HUDEP-2 (cell line): Measurements from ENCODE around the gene STING1.
"Not testable (repeated sequence)": the region's sequence is repeated elsewhere in the genome, so short reads cannot be mapped to it uniquely, and the experiment has no call there.

ENCODE experiments used
- DNase-seq, 76 experiments: peaks; one replicate each; lab custom pipeline; 2025; ENCODE audit not compliant: unreplicated experiment in 76 of 76; lab: John Stamatoyannopoulos, UW

The STING1 gene

DNA sequence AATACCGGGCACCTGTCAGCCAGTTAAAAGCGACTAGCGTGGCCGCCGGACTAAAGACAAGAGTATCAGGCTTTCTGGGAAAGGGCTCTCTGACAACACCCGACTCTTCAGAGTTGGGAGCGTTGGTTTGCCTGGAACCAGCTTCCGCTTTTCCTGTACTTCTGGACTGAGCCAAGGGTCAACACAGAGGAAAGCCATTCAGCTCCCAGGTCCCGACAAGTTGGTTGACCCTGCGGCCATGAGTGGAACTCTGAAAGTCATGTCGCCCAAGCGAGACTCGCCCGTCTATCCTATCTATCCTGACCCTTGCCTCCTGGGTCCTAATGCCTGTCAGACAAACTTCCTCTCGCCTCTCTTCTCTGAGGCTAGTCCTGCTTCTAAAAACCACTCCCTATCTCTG lies 21.3 kb upstream of the STING1 start:
- not testable (repeated sequence) for DNase-seq

DNA sequence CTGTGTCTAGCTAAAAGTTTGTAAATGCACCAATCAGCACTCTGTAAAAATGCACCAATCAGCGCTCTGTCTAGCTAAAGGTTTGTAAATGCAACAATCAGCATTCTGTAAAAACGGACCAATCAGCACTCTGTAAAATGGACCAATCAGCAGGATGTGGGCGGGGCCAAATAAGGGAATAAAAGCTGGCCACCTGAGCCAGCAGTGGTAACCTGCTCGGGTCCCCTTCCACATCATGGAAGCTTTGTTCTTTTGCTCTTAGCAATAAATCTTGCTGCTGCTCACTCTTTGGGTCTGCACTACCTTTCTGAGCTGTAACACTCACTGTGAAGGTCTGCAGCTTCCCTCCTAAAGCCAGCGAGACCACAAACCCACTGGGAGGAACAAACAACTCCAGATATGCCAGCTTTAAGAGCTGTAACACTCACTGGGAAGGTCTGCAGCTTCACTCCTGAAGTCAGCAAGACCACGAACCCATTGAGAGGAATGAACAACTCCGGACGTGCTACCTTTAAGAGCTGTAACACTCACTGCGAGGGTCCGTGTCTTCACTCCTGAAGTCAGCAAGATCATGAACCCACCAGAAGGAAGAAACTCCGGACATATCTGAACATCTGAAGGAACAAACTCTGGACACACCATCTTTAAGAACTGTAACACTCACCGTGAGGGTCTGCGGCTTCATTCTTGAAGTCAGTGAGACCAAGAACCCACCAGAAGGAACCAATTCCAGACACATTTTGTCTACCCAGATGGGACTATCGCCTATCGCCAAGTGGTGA lies 20.7 kb upstream of the STING1 start:
- not testable (repeated sequence) for DNase-seq

DNA sequence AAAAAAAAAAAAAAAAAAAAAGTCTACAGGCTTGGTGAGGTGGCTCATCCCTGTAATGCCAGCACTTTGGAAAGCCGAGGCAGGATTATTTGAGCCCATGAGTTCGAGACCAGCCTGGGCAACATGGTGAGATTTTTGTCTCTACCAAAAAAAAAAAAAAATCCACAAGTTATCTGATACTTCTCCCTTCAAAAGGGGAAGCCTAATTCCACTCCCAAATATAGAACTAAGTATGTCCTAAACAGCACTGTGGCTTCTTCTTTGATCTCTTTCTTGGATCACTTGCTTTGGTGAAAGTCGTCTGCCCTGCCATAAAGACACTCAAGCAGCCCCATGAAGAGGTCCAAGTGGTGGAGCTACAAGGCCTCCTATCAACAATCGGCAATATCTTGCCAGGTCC lies 18.8 kb upstream of the STING1 start:
- no peak for DNase-seq

DNA sequence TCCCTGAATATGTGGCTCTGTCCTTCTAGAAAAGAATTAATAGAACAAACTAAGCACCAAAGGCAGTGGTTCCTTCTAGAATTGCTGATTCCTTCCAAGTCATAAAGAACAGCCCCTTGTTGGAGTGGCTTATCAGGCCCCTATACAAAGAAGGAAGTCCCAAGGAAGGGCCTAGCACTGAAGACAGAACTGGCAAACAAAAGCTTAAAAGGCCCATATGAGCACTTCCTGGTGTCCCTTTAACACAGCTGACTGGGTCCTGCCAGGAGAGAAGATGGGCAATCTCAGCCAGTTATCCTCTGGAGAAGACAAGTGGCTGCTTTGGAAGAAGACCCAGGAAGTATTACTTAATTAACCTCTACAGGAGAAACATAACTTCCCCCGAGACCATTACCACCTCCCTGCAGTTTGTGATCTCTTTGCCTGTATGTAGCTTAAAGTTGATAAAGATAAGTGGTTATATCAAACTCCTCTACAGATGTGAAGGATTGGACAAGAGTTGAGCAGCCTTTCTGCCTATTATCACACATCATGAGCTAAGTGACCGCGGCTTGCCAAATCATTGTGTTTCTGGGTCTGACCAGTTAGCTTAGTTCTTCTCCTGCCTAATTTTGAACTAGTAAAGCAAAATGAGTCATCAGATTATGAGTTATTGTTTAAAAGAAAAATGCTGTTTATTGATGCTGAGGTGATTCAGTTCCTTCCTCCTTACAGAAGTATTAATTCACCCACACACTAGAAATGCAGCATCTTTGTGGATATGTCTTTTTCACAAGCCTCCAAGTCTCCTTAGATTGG lies 13.3 kb upstream of the STING1 start:
- no peak for DNase-seq

DNA sequence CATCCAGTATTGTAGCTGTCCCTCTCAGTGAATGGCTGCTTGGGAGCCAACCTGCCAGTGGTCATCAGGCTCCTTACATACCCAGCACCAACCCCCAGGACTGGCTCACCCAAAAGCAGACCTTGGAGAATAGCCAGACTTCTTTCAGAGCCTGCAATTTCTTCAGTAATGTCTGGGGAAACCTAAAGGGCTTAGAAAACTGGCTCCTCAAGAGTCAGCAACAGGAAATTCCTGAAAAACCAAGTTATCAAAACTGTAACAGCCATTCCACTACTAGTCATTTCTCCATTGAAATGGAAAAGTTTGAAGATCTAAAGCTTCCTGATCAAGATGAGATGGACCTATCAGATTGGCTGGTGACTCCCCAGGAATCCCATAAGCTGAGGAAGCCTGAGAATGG lies 12.3 kb upstream of the STING1 start:
- no peak for DNase-seq

DNA sequence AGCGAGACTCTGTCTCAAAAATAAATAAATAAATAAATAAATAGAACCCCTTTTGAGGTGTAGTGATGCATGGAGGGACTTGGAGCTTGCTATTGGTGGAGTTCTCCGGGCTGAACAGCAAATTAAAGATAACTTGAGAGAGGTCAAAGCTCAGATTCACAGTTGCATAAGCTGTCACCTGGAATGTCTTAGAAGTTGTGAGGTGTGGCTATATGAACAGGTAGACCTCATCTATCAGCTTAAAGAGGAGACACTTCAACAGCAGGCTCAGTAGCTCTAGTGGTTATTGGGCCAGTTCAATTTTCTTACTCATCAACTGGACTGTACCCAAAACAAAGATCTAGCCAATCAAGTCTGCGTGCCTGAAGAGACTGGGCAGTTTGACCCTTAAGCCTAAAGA lies 11.7 kb upstream of the STING1 start:
- DNase-seq, result no peak

DNA sequence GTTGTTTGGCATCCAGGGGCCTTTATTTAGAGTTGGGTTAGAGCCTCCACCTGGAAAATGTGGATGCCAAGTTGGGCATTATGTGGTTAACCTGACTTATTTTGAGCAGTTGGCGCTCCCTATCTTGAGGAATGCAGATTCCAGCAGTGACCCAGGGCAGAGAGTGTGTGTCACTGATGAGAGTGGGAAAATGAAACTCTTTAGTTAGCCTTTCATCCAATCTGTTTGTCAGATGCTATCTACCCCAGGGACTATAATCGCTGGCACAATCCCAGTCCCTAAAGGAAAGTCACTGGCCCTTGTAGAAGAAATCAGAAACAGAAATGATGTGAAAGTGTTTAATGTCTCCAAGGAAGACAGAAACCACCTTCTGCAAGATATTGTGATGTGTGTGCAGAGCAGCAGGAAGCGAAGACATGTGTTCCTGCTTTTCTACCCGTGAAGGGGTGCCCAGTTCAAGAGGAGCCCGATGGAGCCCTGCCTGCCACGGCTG lies 10.2 kb upstream of the STING1 start:
- no peak for DNase-seq

DNA sequence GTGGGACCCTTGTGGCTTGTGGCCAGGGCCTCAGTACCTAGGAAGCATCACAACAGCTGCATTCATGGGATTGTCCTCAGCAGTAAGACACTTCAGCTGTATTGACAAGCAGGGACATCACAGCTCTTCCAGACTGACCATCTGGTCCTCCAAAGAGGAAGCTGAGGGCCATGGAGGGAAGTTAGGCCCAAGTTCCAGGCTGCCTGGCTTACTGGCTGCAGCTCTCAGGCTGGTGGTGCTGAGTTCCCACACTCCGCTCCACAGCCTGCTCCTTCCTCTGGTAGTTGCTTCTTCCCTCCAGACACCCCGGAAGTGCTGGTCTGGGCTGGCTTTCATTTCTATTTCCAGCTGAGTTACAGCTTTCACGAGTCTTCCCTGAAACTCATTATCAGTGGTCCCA lies 5.7 kb upstream of the STING1 start:
- DNase-seq, result no peak

DNA sequence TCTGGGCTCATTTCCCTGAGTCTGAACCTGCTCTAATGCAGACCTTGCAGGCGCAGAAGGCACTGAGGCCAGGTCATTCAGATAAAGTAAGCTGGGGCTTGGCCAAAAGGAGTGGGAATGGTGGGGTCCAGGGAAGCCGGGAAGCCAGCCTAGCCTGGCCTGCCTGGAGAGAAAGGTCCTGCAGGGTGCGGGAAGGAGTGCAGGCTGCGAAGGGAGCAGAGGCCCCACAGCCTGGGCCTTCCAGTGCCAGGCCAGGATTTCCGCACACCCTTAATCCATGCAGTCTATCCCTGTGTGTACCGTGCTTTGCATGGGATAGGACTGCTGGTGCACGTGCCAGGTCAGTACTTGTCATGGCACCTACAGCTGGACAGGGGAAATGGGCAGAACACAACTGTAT lies 3.6 kb upstream of the STING1 start:
- DNase-seq, result no peak

DNA sequence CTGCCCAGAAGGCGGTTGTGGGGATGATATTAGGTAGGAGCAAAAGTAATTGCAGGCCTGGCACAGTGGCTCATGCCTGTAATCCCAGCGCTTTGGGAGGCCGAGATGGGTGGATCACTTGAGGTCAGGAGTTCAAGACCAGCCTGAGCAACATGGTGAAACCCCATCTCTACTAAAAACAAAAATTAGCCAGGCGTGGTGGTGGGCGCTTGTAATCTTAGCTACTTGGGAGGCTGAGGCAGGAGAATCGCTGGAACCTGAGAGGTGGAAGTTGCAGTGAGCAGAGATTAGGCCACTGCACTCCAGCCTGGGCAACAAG lies 291 bp upstream of the STING1 start:
- peak in 1 of 76 experiments; percentile 3 for DNase-seq

DNA sequence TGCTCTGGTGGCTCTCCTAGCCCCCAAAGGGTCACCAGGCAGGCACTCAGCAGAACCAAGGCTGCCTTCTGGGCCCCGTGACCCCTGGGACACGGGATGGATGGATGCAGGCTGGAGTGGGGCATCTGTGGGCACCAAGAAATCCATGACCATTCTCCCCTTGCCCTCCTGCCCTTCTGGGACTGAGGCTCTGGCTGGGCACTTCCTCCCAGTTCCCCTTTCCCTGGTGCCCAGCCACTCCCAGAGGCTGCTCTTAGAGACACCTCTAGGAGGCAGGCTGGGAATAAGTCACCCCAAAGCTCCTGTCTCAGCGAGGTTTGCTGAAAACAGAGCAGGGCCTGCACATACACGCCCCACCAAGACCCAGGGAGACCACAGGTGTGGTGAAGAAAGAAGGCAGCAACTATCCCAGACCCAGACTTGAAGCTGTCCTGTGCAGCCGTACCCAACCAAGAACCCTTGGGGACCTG lies 943 bp downstream of the STING1 start:
- DNase-seq, result peak in 16 of 76 experiments; percentile 11 to 45 (median 30)

DNA sequence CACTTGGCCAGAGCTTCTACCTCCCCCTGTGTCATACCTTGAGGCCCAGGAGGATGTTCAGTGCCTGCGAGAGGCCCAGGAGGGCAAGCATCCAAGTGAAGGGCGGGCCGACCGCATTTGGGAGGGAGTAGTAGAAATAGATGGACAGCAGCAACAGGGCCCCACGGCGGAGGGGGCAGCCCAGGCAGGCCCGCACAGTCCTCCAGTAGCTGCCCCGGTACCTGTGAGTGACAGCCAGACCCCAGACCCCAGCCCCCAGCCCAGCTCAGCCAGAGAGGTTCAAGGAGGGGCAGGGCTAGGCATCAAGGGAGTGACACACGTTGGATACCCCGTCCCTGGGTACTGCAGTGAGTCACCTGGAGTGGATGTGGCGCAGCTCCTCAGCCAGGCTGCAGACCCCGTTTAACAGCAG lies 1.4 kb downstream of the STING1 start:
- DNase-seq, result peak in 73 of 76 experiments; percentile 7 to 89 (median 67)

DNA sequence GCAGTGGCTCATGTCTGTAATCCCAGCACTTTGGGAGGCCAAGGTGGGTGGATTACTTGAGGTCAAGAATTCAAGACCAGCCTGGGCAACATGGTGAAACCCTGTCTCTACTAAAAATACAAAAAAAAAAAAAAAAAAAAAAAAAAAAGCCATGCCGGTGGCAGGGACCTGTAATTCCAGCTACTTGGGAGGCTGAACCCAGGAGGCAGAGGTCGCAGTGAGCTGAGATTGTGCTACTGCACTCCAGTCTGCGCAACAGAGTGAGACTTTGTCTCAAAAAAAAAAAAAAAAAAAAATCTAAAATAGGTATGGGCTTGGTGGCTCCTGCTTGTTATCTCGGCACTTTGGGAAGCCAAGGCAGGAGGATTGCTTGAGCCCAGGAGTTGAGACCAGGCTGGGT lies 2.8 kb downstream of the STING1 start:
- DNase-seq, result not testable (repeated sequence)

DNA sequence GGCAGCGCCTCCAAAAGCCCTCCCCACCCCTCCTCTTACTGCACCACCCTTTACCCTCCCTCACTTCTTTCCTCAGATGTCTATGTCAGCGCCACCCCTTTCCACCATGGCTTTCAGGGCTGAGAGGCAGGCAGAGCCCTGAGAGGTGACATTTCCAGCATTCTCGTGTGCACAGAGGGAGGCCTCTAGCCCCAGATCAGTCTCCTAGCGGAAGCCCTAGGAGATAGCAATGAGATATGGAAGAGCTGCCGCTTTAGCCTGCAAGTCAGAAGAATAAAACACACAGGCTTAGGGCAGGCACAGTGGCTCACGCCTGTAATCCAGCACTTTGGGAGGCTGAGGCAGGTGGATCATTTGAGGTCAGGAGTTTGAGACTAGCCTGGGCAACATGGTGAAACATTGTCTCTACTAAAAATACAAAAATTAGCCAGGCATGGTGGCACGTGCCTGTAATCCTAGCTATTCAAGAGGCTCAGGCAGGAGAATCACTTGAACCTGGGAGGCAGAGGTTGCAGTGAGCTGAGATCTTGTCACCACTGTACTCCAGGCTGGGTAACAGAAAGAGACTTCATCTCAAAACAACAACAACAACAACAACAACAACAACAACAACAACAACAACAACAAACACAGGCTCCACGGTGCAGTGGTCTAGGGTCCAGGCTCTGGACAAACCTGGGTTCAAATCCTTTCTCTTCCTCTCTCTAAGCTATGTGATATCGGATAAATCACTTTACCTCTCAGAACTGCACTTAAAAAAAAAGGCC lies 3.7 kb downstream of the STING1 start:
- DNase-seq, result peak in 6 of 76 experiments; percentile 3 to 27 (median 12)

DNA sequence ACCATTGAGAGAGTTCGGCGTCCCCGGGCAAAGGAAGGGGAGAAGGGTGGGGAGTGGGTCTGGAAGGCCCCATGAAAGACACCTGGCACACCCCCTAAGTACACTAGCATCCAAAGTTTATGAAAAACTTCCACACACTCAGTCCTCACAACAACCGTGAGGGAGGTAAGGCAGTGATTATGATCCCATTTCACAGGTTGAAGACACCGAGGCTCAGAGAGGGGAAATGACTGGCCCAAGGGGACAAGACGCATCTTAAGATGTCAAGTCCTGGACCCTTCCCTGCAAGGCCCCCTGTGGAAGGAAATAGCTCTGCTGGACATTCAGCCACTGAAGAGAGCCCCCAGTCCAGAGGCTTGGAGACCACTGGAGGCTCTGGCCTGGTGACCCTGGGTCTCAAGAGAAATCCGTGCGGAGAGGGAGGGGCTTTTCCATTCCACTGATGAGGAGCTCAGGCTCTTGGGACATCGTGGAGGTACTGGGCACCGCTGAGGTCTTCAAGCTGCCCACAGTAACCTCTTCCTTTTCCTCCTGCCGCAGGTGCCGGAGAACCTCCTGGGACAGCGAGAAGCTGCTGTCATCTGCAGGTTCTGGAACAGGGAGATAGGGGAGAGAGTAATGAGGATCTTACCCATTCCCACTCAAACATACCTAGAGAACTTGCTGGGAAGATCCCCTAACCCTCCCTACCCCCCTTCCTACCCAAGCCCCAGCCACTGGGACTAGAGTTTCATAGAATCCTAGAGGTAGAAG lies 6.5 kb downstream of the STING1 start:
- DNase-seq, result no peak

DNA sequence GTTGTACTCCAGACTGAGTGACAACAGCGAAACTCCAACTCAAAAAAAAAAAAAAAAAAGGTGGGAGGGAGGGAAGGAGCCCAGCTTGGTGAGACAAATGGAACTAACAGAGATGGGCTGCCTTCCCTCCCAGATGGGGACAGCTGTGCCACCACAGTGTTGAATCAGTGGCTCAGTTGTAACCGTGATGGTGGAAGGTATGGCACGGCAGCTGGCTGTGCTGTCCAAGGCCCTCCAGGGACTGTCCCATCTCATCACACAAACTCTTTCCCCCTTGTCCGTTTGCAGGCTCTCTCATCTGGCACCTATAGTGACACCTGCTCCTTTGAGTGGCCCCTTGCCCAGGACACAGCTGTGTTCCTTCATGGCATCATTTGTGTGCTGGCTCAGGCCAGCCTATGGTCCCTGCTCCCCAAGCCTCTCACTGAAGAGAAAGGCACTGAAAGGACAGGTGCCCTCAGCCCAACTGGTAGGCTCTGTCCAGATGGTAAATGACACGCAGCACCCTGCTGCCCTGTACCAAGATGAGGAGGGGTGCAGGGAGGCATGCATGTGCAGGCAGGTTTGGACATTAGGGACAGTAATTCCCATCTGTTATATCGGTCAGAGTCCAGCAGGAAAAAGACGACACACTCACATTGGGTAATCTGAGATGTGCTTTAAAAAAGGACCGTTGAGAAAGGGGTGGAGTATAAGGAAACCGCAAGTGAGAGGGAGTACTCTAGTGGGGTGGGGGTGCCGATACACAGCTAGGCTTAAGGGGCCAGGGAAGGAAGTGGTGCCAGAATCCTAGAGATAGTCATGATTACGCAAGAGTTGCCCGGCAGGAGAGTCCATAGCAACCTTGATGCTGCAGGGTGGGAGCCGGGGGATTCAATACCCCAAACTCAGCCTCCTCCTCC lies 7.4 kb downstream of the STING1 start:
- DNase-seq, result peak in 68 of 76 experiments; percentile 6 to 86 (median 52)

DNA sequence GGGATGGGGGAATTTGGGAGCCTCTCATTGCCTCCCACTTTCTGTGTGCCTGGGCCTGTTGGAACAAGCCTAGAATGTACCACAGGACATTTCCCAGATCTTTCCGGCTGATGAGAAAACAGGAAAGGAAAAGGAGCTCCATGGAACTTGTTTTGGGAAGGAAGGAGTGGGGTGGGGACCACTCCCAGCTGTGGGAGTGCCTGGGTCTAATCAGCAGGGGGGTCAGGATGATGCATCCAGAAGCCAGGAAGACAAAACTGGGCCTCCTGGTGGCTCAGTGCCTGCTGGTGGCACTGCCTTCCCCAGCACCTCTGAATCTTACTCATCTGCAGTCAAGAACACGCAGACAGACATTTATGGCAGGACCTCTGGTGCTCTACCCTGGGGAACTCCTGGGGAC lies 9.0 kb downstream of the STING1 start:
- no peak for DNase-seq

DNA sequence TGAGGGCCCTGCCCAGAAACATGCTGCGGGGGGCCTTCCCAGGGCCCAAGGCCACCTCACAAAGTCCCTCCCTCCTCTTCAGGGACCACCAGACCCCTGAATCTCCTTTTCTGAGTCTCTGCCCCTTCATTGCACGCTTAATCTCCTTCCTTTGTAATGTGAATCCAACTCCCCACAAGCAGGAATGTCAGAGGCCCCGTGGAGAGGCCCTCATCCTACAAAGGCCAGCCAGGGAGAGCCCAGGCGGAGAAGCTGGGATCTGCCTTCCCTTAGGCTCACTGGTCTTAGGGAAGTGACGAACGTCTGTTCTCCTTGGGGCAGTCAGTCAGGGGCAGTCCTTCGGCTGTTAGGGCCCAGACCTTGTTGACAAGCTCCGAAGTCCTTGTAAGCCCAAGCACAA lies 9.5 kb downstream of the STING1 start:
- no peak for DNase-seq

DNA sequence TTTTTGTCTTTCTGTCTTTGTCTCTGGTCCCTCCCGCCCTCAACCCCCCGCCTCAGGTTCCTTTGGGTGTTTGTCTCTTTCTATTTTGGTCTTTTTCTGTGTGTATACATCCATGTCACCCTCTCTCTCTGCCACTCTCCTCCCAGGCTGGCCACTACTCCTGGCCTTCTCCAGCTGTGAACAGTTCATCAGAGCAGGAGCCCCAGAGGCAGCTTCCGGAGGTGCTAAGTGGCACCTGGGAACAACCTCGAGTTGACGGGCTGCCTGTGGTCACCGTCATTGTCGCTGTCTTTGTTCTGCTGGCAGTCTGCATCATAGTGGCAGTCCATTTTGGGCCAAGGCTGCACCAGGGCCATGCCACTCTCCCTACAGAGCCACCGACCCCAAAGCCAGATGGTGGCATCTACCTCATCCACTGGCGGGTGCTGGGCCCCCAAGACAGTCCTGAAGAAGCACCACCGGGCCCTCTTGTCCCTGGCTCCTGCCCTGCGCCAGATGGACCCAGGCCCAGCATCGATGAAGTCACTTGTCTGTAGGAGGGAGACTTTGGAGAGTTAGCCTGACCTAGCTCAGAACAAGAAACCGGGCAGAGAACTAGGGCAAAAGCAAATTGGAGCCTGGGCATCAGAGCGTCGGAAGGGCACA lies 10.1 kb downstream of the STING1 start:
- no peak for DNase-seq
